AG04450 (cell line): ENCODE data around the gene VCAM1. TPM values are rescaled to one million over a fixed set of nuclear protein-coding genes. Genes with fewer than 3 reads are reported as not detected.

Experiments used
- CTCF ChIA-PET: fragments of 300-600, 350-600 bp; formaldehyde crosslinking; extraction: SDS; loops from one replicate; lab custom pipeline; 2022; ENCODE audit warnings: antibody characterized with exemption, inconsistent platforms; lab: Charles Lee
- POLR2A ChIA-PET: fragments of 350-600 bp; formaldehyde crosslinking; extraction: SDS; loops from one replicate; lab custom pipeline; 2021; ENCODE audit warnings: antibody characterized with exemption, inconsistent platforms; lab: Yijun Ruan, JAX
- DNase-seq: peaks from one replicate; pipeline ENCODE4 v3.0.0-alpha.2; 2011; ENCODE audit warnings: low read depth, low spot score
- H3K27ac ChIP-seq: one replicate; pipeline ENCODE4 v1.5.1; 2012; ENCODE audit warnings: low read depth, low read length, control low read depth
- H3K27me3 ChIP-seq: one replicate; pipeline ENCODE4 v1.6.0; 2012; ENCODE audit warnings: low read length; ENCODE audit not compliant: control insufficient read depth, insufficient read depth
- H3K4me3 ChIP-seq: 2 replicates; pipeline ENCODE4 v1.5.1; 2011; ENCODE audit warnings: mild to moderate bottlenecking, low read depth, low read length, control low read depth
- H3K9me3 ChIP-seq: 2 replicates; pipeline ENCODE4 v1.5.1; 2012; ENCODE audit warnings: low read length; ENCODE audit not compliant: control insufficient read depth, insufficient read depth
- polyA plus RNA-seq: library from polyadenylated mRNA; depleted of rRNA; stranded (reverse); fragments of >200 nt; gene quantifications from 2 replicates; pipeline ENCODE4 v1.2.3, GENCODE V29; 2011; rRNA removed
- TF ChIP-seq, protein P1 (sequence below): IDR thresholded peaks from 2 replicates; pipeline ENCODE4 v1.5.1; 2011; ENCODE audit warnings: low read depth, low read length, control low read depth, inconsistent platforms

Gene VCAM1
- polyA plus RNA-seq, 1 experiment: 40.3 TPM

GRCh38 chr1:100785470-100786052 lies 66.0 kb downstream of the VCAM1 start:
- H3K27me3 ChIP-seq: no peaks in the 10 kb centered on the region
- TF ChIP-seq, protein P1, sequence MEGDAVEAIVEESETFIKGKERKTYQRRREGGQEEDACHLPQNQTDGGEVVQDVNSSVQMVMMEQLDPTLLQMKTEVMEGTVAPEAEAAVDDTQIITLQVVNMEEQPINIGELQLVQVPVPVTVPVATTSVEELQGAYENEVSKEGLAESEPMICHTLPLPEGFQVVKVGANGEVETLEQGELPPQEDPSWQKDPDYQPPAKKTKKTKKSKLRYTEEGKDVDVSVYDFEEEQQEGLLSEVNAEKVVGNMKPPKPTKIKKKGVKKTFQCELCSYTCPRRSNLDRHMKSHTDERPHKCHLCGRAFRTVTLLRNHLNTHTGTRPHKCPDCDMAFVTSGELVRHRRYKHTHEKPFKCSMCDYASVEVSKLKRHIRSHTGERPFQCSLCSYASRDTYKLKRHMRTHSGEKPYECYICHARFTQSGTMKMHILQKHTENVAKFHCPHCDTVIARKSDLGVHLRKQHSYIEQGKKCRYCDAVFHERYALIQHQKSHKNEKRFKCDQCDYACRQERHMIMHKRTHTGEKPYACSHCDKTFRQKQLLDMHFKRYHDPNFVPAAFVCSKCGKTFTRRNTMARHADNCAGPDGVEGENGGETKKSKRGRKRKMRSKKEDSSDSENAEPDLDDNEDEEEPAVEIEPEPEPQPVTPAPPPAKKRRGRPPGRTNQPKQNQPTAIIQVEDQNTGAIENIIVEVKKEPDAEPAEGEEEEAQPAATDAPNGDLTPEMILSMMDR: no peak
- ChIA-PET CTCF (no interaction called here), POLR2A (no interaction called here)
- no peaks in the 10 kb centered on the region for H3K9me3 ChIP-seq
- H3K4me3 ChIP-seq: no peak overlapping the region
- no peak overlapping the region for H3K27ac ChIP-seq
- DNase-seq: no peak

DNA sequence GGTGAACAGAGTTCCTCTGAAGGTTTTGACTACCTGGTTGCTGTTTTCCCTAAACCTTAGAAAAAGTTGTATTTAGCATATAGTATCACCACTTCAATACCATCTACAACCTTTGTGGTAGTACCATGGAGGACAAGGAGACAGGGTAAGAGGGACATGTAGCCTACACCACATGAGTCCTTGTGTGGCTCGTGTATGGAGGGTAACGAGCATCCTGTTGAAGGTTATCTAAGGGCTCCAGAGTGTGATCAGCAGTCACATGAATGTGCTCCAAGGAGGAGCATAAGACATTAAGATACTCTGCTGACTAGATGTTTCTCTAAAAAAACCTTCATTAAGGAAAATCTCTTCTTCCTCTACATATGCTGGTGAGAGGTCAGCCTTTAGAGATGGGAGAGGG lies 67.3 kb downstream of the VCAM1 start:
- Histone ChIP-seq H3K9me3 (no peaks in the 10 kb centered on the region), H3K27ac (no peak overlapping the region), H3K4me3 (no peak overlapping the region), H3K27me3 (no peaks in the 10 kb centered on the region)
- POLR2A ChIA-PET: interaction anchor here (0.6 to 0.7 kb wide), 2 partner anchors 55 to 143 kb away, joined by 3 read pairs; no protein-coding TSS in a partner anchor
- TF ChIP-seq, protein P1: no peak
- no peak for DNase-seq
- CTCF ChIA-PET: no interaction called here

Other genes starting within 250 kb of the VCAM1 start
- not detected in 2 replicates for gene GPR88, start 181.6 kb upstream of the VCAM1 start, polyA plus RNA-seq
- gene EXTL2, start 175.1 kb downstream of the VCAM1 start, polyA plus RNA-seq: 53.6 and 78.7 TPM in 2 replicates
- 15.1 and 15.3 TPM in 2 replicates for gene SLC30A7, start 176.3 kb downstream of the VCAM1 start, polyA plus RNA-seq